Epithelial cell of proximal tubule (primary cell): ENCODE results near the gene TTLL10. TPM values are rescaled to one million over a fixed set of nuclear protein-coding genes. Genes with fewer than 3 reads are reported as not detected.
A peak's percentile ranks its signal among the peaks of the same experiment; 100 is the strongest.

Experiments
- DNase-seq: peaks from one replicate; pipeline ENCODE4 v3.0.0-alpha.2; 2011; ENCODE audit warnings: low read depth
- H3K4me3 ChIP-seq: 2 replicates; pipeline ENCODE4 v1.5.1; 2011; ENCODE audit warnings: low read depth, mild to moderate bottlenecking, low read length
- CTCF ChIP-seq: conservative IDR thresholded peaks from 2 replicates; pipeline ENCODE4 v1.5.1; 2012; ENCODE audit warnings: low read depth, mild to moderate bottlenecking, low read length
- total RNA-seq: library from RNA; depleted of rRNA; stranded (reverse); fragments of >200 nt; gene quantifications from 2 replicates; pipeline ENCODE4 v1.2.3, GENCODE V29; 2015

TTLL10 gene
- not detected in 2 replicates for total RNA-seq

- TF ChIP-seq CTCF = no peak
- no peak for DNase-seq
Measured at GRCh38 chr1:1173793-1174415, at the start of gene TTLL10. TSS of gene TTLL10 (plus strand) at chr1:1173880. CDS start at chr1:1179216, 5,336 bp downstream.

GRCh38 chr1:1124508-1124785, 49.2 kb upstream of the TTLL10 start:
- no peak overlapping the region for H3K4me3 ChIP-seq
- DNase-seq = no peak
- no peak for TF ChIP-seq CTCF

More at GRCh38 chr1:1173793-1174415, at the start of gene TTLL10:
- no peak within 1 kb of the TSS for H3K4me3 ChIP-seq

GRCh38 chr1:1124786-1125642, 48.7 kb upstream of the TTLL10 start:
- TF ChIP-seq CTCF = no peak
- no peak overlapping the region for H3K4me3 ChIP-seq

GRCh38 chr1:1125945-1126344, 47.7 kb upstream of the TTLL10 start:
- DNase-seq = no peak
- TF ChIP-seq CTCF = no peak
- H3K4me3 ChIP-seq = no peak overlapping the region

More at GRCh38 chr1:1124786-1125642, 48.7 kb upstream of the TTLL10 start:
- DNase-seq = no peak

- TF ChIP-seq CTCF = no peak
- DNase-seq = no peak
Measured at GRCh38 chr1:1127551-1128451, 45.9 kb upstream of the TTLL10 start.

GRCh38 chr1:1128454-1129139, 45.1 kb upstream of the TTLL10 start:
- TF ChIP-seq CTCF = no peak
- peak overlapping the region; percentile 67 for H3K4me3 ChIP-seq
- DNase-seq = no peak

More at GRCh38 chr1:1127551-1128451, 45.9 kb upstream of the TTLL10 start:
- peak overlapping the region; percentile 67 for H3K4me3 ChIP-seq
